ENCODE data around the gene MLEC.

Gene MLEC

GRCh38 chr12:120710805-120711296 is 23.9 kb downstream of the MLEC start:
- ATAC-seq, result peak; percentile 27

GRCh38 chr12:120711411-120711810 is 24.5 kb downstream of the MLEC start:
- no peak for TF ChIP-seq PATZ1 (CRISPR knock-in tag; IDR thresholded peaks at IDR 0.05; ENCODE audit: borderline replicate concordance)
- TF ChIP-seq OSR1 (CRISPR knock-in tag; IDR thresholded peaks at IDR 0.05), result no peak
- no peak for TF ChIP-seq ZFP30 (CRISPR knock-in tag; IDR thresholded peaks at IDR 0.05)
- TF ChIP-seq SNAI2 (CRISPR knock-in tag; IDR thresholded peaks at IDR 0.05), result no peak
- no peak for TF ChIP-seq ZFP3 (CRISPR knock-in tag; IDR thresholded peaks at IDR 0.05)
- no peak for TF ChIP-seq ARNTL (CRISPR knock-in tag; IDR thresholded peaks at IDR 0.05; ENCODE audit: borderline replicate concordance, low read depth)
- no peak for TF ChIP-seq ZNF8 (CRISPR knock-in tag; IDR thresholded peaks at IDR 0.05)
- no peak for TF ChIP-seq POU6F1 (CRISPR knock-in tag; IDR thresholded peaks at IDR 0.05; ENCODE audit: borderline replicate concordance, low read depth)
- TF ChIP-seq ZC3H10 (CRISPR knock-in tag; IDR thresholded peaks at IDR 0.05), result no peak
- TF ChIP-seq ZNF565 (CRISPR knock-in tag; conservative IDR thresholded peaks at IDR 0.05; ENCODE audit: low read depth), result no peak
- TF ChIP-seq CSRNP3 (CRISPR knock-in tag; IDR thresholded peaks at IDR 0.05), result no peak
- TF ChIP-seq CREB5 (CRISPR knock-in tag; IDR thresholded peaks at IDR 0.05; ENCODE audit: low read depth), result no peak
- no peak for TF ChIP-seq ZNF70 (CRISPR knock-in tag; IDR thresholded peaks at IDR 0.05)
- no peak for TF ChIP-seq PPARA (CRISPR knock-in tag; IDR thresholded peaks at IDR 0.05; ENCODE audit: borderline replicate concordance)
- TF ChIP-seq GLIS3 (CRISPR knock-in tag; IDR thresholded peaks at IDR 0.05), result no peak
- no peak for TF ChIP-seq RARB (CRISPR knock-in tag; IDR thresholded peaks at IDR 0.05)
- no peak for TF ChIP-seq TSHZ2 (CRISPR knock-in tag; IDR thresholded peaks at IDR 0.05)
- no peak for TF ChIP-seq ESRRG (CRISPR knock-in tag; IDR thresholded peaks at IDR 0.05)
- TF ChIP-seq CSDC2 (CRISPR knock-in tag; IDR thresholded peaks at IDR 0.05), result no peak
- TF ChIP-seq ISL1 (CRISPR knock-in tag; IDR thresholded peaks at IDR 0.05), result no peak
- ATAC-seq, result peak; percentile 15

More at GRCh38 chr12:120710805-120711296, 23.9 kb downstream of the MLEC start:
- TF ChIP-seq CSDC2 (CRISPR knock-in tag; IDR thresholded peaks at IDR 0.05), result no peak
- TF ChIP-seq ESRRG (CRISPR knock-in tag; IDR thresholded peaks at IDR 0.05), result no peak
- no peak for TF ChIP-seq TSHZ2 (CRISPR knock-in tag; IDR thresholded peaks at IDR 0.05)
- TF ChIP-seq SNAI2 (CRISPR knock-in tag; IDR thresholded peaks at IDR 0.05), result no peak
- no peak for TF ChIP-seq ZNF565 (CRISPR knock-in tag; conservative IDR thresholded peaks at IDR 0.05; ENCODE audit: low read depth)

All from SK-N-SH treated with all-trans-retinoic acid at 6 μM for 48 hours (cell line).